ENCODE data around the gene PRUNE1.

Gene PRUNE1

DNA sequence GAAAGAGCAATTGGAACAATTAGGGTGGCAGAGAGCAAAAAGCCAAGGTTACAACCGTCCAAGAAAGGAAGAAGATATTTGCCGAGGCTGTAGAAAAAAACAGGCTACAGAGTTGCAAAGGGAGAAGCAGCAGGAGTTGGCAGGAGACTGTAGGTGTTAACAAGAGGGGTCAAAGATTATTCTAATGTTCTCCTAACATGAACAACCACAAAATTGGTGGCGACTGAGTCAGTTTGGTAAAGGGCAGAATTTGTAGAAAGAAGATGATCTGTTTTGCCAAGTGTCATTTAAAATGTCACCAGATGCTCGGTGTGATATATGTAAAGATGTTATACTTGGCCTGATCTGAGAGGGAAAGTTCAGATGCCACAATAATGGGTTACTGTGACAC lies 401 bp upstream of the PRUNE1 start:
- no peak for DNase-seq

DNA sequence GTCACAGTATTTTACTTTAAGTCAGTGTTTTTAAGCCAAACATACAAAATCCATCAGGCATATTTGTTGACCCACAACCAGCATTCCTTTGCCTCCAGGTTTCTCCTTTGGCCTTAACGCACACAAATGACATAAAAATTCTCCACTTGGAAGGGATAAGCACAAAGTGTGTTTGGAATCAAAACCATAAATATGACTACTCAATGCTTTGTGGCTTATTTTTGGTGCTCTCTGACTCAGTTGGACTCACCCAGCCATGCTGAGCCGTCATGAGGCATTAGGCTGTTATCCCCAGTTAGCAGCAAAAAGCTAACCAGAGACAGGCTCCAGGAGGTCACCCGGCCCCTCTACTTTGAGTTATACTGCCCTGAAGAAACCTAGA lies 948 bp downstream of the PRUNE1 start:
- peak; percentile 23 for DNase-seq

DNA sequence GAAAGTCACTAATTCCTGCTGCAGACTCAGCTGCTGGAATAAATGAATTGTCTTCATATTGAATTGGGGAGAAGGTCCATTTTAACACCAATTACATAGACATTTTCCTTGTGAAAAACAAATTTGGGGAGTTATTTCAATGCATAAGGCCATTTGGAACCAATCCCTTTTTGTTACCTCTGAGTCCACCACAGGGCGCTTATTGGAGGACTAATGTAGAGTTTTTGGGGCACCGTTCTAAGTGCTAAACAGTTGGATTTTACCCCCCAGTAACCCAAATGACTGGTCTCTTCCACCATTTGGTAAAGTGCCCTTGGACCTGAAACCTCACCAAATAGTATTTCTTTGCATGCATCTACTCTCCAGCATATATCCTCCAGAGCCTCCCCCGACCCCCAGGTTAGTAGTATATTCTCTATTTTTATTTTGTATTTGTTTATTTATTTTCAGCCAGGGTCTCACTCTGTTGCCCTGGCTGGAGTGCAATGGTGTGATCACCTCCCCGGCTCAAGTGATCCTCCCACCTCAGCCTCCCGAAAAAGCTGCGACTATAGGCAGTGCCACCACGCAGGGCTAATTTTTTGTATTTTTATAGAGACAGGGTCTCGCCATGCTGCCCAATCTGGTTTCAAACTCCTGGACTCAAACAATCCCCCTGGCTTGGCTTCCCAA lies 1.6 kb downstream of the PRUNE1 start:
- no peak for DNase-seq

DNA sequence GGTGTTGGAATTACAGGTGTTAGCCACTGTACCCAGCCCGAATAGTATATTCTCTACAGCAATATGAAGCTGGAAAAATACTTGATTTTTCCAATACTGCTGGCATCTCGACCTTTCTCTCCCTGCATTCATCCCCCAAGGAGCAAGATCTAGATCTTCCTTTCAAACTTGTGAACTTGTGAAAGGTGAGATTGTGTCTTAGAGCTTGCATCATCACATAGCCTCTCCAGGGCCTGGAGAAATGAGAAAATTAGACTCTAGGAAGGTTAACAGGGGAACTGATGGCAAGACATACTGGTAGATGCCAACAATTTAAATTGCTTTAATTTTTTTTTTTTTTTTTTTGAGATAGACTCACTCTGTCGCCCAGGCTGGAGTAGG lies 2.1 kb downstream of the PRUNE1 start:
- no peak for DNase-seq

DNA sequence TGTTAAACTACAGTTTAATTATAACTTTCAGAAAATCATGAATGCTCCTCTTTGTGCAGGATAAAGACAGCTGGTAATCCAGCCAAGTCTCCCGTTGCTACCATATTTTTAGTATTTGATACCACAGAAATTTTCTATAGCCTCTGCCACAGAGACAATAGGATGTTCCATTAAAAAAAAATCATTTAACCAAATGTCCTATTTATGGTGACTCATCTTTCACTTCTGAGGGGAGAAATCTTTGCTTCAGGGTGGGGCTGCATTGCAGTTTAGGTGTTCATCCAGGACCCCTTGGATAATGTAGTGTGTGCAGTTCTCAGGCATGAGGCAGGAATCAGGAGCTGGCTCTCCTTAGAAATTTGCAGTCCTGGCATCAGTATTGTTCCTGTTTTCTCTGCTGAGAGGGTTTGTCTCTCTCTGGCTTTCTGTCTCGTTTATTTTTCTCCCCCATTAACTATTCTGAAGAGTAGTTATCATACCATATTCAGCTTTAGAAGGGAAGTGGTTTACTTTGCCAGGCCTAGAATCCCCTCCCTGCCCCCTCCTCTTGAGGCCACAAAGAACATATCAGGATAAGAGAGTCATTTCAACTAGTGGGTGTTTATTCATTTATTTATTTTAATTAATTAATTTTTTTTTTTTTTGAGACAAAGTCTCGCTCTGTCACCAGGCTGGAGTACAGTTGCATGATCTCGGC lies 3.1 kb downstream of the PRUNE1 start:
- DNase-seq: no peak

DNA sequence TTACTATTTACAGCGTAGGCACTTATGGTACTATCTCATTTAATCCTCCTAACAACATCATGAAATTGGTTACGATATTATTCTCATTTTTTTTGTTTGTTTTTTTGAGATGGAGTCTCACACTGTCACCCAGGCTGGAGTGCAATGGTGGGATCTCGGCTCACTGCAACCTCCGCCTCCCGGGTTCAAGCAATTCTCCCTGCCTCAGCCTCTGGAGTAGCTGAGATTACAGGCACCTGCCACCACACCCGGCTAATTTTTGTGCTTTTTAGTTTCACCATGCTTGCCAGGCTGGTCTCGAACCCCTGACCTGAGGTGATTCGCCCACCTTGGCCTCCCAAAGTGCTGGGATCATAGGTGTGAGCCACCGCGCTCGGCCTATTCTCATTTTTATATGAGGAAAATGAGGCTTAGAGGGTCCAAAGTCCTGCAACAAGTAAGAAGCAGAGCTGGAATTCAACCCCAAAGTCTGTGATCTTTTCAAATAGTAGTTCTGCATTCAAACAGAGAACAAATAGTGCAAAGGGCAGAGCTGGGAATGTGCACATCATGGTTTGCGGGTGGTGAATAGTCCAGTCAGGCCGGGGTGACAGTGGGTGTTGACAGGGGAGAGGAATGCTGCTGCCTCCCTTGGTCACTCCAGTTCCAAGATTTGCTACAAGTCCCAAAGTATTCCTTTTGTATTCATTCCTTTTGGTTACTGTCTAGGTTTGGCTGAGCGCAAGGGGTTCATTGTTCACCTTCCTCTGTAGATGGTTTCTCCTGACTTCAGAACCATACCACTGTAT lies 4.6 kb downstream of the PRUNE1 start:
- DNase-seq: no peak

DNA sequence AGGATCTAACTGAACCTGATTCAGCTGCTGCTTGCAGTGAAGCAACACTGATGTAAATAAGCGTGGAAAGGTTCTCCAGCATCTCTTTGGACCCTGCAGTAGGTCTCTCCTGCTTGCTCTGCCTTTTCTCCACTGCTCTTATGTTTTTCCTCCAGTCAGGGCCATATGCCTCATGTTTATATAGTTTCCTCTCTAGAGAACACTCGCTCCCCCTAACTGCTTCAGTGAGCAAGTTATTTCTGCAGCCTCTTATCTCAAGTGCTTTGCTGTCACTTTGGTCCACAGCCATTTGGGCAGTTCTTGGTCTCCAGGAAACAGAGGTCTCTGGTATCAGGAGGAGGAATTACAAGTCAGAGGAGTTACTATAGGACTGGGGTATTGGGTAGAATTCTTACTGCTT lies 5.3 kb downstream of the PRUNE1 start:
- no peak for DNase-seq

DNA sequence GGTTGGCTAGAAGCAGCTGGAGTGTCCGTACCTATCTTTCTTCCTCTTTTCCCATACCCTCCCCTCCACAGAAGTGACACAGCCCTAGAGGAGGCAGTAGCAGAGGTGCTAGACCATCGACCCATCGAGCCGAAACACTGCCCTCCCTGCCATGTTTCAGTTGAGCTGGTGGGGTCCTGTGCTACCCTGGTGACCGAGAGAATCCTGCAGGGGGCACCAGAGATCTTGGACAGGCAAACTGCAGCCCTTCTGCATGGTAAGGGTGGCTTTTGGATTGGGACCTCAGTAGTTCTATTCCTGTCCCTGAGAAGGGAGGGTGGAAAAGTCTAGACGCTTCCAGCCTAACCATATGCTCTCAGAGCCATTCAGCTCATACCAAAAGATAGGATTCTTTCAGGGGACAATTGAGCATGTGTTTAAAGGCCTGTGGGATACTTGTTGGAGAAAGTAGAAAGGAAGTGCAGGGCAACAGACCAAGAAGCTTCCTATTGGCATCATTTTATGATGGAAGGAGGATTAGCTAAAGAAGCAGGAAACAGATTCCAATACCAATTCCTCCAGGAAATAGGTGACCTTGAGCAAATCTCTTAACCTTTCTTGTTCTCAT lies 16.4 kb downstream of the PRUNE1 start:
- peak; percentile 88 for DNase-seq

DNA sequence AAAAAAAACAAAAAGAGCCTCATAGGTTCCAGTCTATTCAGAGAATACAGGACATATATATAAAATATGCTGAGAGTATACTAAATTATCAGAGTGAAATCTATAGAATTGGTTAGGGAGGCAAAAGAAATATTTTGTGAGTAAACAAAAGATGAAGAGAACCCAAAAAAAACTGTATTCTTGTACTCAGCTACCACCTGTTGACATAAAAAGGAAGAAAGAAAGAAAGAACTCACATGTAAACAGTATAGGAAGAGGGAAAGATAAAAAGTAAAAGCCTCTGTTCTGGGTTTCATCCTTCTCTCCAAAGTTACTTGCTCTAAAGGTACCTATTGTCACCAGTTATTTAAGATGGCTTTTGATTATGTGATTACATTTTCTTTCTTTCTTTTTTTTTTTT lies 18.2 kb downstream of the PRUNE1 start:
- DNase-seq: no peak

DNA sequence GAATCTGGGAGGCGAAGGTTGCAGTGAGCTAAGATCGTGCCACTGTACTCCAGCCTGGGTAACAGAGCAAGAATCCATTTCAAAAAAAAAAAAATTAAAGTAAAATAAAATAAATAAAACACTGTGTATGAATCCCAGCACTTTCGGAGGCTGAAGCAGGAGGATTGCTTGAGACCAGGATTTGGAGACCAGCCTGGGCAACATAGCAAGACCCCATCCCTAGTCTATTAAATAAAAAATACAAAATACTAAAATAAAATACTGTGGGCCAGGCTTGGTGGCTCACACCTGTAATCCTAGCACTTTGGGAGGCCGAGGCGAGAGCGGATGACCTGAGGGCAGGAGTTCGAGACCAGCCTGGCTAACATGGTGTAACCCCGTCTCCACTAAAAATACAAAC lies 23.9 kb downstream of the PRUNE1 start:
- no peak for DNase-seq

DNA sequence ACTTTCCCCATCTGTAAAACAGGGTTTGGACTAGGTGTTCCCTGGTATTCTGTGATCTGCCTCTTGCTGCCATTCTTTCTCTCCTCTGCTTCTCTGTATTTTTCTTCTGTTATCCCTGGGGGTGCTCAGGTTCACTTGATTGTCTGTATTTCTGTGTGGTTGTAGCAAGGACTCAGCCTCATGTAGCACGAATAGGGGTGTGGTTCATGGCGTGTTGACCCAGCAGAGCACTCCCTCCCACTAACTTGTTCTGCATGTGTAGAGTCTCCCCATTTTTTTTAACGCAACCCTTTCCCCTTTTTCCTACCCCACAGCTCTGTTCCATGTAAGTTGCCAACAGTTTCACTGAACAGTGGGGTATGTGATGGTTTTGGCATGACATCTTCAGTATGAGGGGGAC lies 26.9 kb downstream of the PRUNE1 start:
- DNase-seq: no peak

DNA sequence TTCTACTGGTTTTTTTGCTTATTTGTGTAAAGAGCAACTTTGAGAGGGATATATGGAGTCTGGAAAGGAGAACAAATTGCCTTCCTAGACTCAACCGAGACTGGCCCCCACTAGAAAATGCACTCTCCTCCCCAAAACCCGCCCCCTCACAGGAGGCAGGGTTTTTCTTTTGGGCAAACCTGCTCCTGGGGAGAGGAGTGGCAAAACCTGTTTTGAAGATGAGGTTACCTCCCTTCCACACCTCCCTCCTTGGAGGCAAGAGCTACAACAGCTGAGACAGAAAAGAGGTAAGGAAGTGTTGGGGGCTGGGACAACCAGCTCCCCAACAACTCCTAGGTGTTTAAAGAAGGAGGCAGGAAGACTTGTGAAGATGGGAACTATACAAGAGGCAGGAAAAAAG lies 28.1 kb downstream of the PRUNE1 start, which contains the start of gene BNIPL:
Gene BNIPL (plus strand): TSS at position 231 of the 400 bp plus-strand sequence. CDS start 140 bp downstream, at position 371.
- DNase-seq: no peak

DNA sequence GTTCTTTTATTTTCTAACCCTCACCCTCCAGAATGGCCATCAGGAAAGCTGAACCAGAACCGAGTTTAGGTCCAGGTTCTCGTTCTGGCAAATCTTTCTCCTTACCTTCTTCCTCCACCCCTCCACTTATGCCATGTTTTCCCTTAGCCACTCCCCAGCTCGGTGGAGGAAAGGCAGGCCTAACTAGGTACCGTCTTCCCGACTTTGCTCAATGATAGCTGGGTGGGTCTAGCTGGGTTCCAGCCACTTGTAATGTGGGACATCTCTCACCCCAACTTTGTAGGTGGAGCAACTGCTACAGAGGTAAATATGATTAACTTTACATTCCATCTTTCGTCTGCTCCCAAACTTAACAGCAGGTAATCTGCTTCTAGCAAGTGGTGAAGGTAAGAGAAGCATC lies 28.8 kb downstream of the PRUNE1 start:
- no peak for DNase-seq

DNA sequence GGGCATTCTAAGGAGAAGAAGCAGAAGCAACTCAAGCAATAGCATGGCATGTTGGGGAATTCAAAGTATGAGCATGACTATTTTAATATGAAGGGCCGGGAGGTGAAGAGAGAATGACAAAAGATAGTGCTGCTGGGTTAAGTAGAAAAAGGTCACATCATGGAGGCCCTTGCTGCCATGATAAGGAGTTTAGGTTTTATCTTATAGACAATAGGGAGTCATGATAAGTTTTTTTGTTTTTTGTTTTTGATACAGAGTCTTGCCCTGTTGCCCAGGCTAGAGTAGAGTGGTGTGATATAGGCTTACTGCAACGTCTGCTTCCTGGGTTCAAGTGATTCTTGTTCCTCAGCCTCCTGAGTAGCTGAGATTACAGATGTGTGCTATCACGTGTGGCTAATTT lies 31.3 kb downstream of the PRUNE1 start:
- DNase-seq: no peak

DNA sequence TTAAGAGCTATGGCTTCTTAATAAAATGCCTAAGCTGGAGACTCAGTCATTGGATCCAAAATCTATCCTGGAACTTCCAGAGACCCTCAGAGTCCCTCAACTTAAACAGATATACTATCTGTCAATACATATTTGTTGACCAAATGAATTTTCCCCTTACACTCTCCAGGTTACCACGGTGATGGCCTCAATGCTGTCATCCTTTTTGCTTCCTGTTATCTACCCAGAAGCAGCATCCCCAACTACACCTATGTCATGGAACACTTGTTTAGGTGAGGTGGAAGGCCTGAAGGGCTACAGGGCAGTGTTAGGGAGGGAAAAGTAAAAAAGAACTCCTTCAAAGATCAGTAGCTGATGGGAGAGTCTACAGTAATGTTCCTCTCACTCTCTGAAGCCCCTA lies 34.9 kb downstream of the PRUNE1 start:
- DNase-seq: no peak

DNA sequence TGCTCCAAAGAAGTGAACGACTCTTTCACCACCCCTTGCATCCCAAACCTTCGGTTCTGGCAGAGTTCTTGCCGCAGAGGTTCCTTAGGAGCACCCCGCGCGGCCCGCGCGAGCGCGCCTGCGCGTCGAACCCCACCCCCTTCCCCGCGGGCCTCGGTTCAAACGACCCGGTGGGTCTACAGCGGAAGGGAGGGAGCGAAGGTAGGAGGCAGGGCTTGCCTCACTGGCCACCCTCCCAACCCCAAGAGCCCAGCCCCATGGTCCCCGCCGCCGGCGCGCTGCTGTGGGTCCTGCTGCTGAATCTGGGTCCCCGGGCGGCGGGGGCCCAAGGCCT lies 39.3 kb downstream of the PRUNE1 start, which contains the start of gene C1orf56:
Gene C1orf56 (plus strand): TSS at position 161 of the 334 bp plus-strand sequence. CDS start 97 bp downstream, at position 258.
- DNase-seq: peak; percentile 72

DNA sequence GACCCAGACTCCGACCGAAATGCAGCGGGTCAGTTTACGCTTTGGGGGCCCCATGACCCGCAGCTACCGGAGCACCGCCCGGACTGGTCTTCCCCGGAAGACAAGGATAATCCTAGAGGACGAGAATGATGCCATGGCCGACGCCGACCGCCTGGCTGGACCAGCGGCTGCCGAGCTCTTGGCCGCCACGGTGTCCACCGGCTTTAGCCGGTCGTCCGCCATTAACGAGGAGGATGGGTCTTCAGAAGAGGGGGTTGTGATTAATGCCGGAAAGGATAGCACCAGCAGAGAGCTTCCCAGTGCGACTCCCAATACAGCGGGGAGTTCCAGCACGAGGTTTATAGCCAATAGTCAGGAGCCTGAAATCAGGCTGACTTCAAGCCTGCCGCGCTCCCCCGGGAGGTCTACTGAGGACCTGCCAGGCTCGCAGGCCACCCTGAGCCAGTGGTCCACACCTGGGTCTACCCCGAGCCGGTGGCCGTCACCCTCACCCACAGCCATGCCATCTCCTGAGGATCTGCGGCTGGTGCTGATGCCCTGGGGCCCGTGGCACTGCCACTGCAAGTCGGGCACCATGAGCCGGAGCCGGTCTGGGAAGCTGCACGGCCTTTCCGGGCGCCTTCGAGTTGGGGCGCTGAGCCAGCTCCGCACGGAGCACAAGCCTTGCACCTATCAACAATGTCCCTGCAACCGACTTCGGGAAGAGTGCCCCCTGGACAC lies 39.8 kb downstream of the PRUNE1 start:
- peak; percentile 67 for DNase-seq

DNA sequence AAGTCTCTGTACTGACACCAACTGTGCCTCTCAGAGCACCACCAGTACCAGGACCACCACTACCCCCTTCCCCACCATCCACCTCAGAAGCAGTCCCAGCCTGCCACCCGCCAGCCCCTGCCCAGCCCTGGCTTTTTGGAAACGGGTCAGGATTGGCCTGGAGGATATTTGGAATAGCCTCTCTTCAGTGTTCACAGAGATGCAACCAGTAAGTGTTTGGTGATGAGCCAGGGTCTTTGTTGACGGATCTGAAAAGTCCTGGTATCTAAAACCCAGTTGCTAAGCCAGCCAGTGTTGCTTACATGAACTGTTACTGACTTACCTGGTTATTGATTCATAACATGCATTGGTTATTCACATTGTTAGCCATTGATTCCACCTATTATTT lies 40.4 kb downstream of the PRUNE1 start:
- DNase-seq: no peak

DNA sequence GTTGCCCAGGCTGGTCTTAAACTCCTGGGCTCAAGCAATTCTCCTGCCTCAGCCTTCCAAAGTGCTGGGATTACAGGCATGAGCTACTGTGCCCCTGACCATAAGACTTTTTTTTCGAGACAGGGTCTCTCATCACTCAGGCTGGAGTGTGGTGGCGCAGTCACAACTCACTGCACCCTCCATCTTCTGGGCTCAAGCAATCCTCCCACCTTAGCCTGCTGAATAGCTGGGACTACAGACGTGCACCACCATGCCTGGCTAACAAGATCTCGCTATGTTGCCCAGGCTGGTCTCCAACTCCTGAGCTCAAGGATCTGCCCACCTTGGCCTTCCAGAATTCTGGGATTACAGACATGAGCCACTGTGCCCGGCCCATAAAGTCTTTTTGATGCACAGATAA lies 41.2 kb downstream of the PRUNE1 start:
- no peak for DNase-seq

DNA sequence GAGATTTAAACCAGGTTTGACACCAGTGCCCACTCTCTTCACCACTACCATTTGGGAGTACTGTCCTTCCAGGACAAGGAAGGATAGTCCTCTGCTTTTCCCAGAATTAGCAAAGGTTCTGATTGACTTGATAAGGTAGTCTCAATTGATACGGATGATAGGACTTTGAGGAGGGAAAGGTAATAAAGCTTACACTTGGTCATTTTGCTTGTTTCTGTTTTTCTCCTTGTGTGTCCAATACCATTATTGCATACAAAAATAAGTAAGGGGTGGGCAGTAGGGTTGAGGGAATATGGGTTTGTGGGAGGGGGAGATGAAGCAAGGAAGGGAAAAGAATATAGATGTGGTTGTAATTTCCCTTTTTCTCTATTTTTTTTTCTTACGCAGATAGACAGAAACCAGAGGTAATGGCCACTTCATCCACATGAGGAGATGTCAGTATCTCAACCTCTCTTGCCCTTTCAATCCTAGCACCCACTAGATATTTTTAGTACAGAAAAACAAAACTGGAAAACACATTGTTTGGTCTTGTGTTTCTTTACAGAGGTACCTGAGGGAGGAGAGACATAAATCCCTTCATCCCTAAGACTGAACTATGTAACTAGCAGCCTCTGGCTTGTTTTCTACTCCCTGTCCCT lies 41.9 kb downstream of the PRUNE1 start:
- no peak for DNase-seq

DNA sequence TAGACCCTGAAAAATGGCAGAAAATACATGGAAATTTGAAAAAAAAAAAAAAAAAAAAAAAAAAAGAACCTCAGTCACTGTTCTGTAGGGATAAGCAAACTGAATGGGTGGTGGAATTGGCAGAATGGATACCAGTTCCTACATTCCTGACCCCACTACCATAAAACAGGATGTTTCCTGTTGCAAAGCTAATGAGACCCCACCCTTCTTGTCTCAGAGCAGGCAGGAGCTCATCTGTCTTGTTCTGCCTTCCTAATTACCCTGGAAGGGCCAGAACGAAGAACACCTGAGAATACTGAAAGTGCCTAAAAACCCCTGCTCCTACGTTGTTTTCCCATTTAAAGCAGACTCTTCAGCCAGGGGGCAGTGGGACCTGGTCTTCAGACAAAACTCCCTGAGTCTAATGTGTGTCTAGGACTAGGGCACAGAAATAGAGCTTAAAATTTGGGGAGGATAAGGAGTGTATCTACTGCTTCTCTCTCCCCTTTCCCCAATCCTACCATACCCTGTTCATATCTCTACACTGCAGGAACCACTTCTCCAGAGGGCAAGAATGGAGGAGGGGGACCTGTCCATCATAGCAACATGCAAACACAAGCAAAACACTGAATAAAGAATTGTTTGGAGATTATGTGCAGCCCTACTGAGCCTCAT lies 43.2 kb downstream of the PRUNE1 start:
- DNase-seq: no peak

DNA sequence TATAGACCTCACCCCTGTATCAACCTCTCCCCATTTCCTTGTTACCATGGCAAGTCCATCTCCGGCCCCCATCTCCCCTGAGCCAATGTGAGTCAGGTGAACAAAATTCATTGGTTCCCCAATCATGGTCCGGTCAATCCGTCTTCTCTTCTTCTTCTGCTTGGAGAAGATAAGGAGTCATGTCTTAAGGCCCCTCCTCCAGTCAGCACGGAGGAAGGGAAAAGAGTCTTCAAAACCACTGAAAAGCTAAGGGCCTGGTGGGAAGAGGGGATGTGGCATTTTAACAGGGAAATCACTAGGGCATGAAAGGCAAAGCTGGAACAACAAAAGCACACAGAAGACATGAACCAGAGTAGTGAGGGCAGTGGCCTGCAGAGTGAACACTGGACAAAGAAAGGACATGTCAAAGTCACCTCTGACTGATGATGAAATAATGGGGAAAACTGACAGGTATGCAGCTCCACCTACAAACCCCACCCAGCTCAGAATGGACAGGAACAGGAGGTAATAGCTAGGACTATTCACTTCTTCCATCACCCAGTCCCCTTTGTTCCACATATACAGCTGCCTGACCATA lies 46.8 kb downstream of the PRUNE1 start:
- DNase-seq: no peak

Data from stimulated activated CD4-positive, alpha-beta T cell treated with anti-CD3 and anti-CD28 coated beads, Interleukin-15, amount 100 ng/mL, for 24 hours (primary cell).